Panc1 (cell line): ENCODE data around the gene PNKP. TPM values are rescaled to one million over a fixed set of nuclear protein-coding genes. Genes with fewer than 3 reads are reported as not detected.

ENCODE experiments used
- ATAC-seq: fragments of 200-7000 bp; cut with Tn5 transposase; 2 replicates; pipeline ENCODE4 v1.9.1; 2020; ENCODE audit warnings: mild to moderate bottlenecking, moderate library complexity
- BruUV-seq: library from RNA; stranded (reverse); fragments of 400-500 nt; replicated peaks from 2 replicates; lab custom pipeline; 2021; lab: Mats Ljungman, UMichigan
- CTCF ChIA-PET: fragments of 300-600 bp; sonication (Branson Sonifier 250); formaldehyde crosslinking; loops from one replicate; lab custom pipeline; 2022; ENCODE audit warnings: antibody characterized with exemption; lab: Charles Lee
- POLR2A ChIA-PET: fragments of 300-600 bp; sonication (Branson Sonifier 250); formaldehyde crosslinking; loops from one replicate; lab custom pipeline; 2022; ENCODE audit warnings: antibody characterized with exemption; lab: Charles Lee
- DNase-seq: peaks from one replicate; pipeline ENCODE4 v3.0.0-alpha.2; 2010; ENCODE audit warnings: low read depth, low spot score
- H3K27ac ChIP-seq: 2 replicates; pipeline ENCODE4 v1.5.1; 2011; ENCODE audit warnings: mild to moderate bottlenecking, low read length, inconsistent platforms
- H3K27me3 ChIP-seq: fragments of 200-500 bp; sonication (Bioruptor generic); 2 replicates; pipeline ENCODE4 v1.6.0; 2014; ENCODE audit warnings: low read length, inconsistent platforms; ENCODE audit not compliant: control insufficient read depth, insufficient read depth
- H3K36me3 ChIP-seq: fragments of 200-500 bp; sonication (Bioruptor generic); 2 replicates; pipeline ENCODE4 v1.5.1; 2014; ENCODE audit warnings: inconsistent platforms, mild to moderate bottlenecking, low read length, moderate library complexity; ENCODE audit not compliant: control insufficient read depth, insufficient read depth
- H3K4me1 ChIP-seq: 2 replicates; pipeline ENCODE4 v1.5.1; 2011; ENCODE audit warnings: inconsistent platforms, mild to moderate bottlenecking, low read length, moderate library complexity; ENCODE audit not compliant: control insufficient read depth, insufficient read depth
- H3K4me3 ChIP-seq, 2 experiments: 2 replicates each; pipeline ENCODE4 v1.5.1; 2011 to 2012; ENCODE audit warnings: low read depth in 2 of 2, low read length in 2 of 2, mild to moderate bottlenecking in 2 of 2, inconsistent platforms in 1 of 2, moderate library complexity in 1 of 2
- H3K9me3 ChIP-seq: fragments of 200-500 bp; sonication (Bioruptor generic); 2 replicates; pipeline ENCODE4 v1.5.1; 2014; ENCODE audit warnings: low read depth, mild to moderate bottlenecking, inconsistent platforms, low read length, moderate library complexity; ENCODE audit not compliant: control insufficient read depth, insufficient read depth
- POLR2AphosphoS5 ChIP-seq: IDR thresholded peaks from 2 replicates; pipeline ENCODE4 v1.6.1; 2012; ENCODE audit warnings: mild to moderate bottlenecking, low read depth, low read length, moderate library complexity
- SIN3A ChIP-seq: IDR thresholded peaks from 2 replicates; pipeline ENCODE4 v1.6.1; 2012; ENCODE audit warnings: low read depth, mild to moderate bottlenecking, low read length, moderate library complexity, borderline replicate concordance; ENCODE audit not compliant: insufficient read depth
- TCF7L2 ChIP-seq: IDR thresholded peaks from 2 replicates; pipeline ENCODE4 v1.6.1; 2011; ENCODE audit warnings: mild to moderate bottlenecking, low read depth, low read length, inconsistent platforms
- in situ Hi-C: cut with HindIII; loops from 2 replicates; pipeline ENCODE4 v1.10.0; 2016; ENCODE audit warnings: low sequenced_read_pairs, low pct_unique_long_range_greater_than_20kb
- intact Hi-C: fragments of 100-400 bp; cut with micrococcal nuclease; formaldehyde crosslinking; loops from one replicate; pipeline ENCODE4 v1.10.0; 2022; ENCODE audit not compliant: unreplicated experiment
- total RNA-seq: library from RNA; stranded (reverse); gene quantifications from one replicate; pipeline ENCODE4 v1.2.1, GENCODE V29; 2021; ENCODE audit not compliant: unreplicated experiment
- TF ChIP-seq, protein P1 (sequence below), 2 experiments: IDR thresholded peaks; 2 replicates each; pipeline ENCODE4 v1.6.1; 2011 to 2012; ENCODE audit warnings: low read depth in 2 of 2, control low read depth in 1 of 2, low read length in 1 of 2, mild to moderate bottlenecking in 1 of 2, moderate library complexity in 1 of 2; ENCODE audit not compliant: insufficient read depth in 1 of 2
- TF ChIP-seq, protein P2 (sequence below): fragments of 450-650 bp; IDR thresholded peaks from 2 replicates; pipeline ENCODE4 v1.5.1; 2017; ENCODE audit warnings: mild to moderate bottlenecking

Gene PNKP
- total RNA-seq, 1 experiment from 2014 or later: 76.7 TPM

DNA sequence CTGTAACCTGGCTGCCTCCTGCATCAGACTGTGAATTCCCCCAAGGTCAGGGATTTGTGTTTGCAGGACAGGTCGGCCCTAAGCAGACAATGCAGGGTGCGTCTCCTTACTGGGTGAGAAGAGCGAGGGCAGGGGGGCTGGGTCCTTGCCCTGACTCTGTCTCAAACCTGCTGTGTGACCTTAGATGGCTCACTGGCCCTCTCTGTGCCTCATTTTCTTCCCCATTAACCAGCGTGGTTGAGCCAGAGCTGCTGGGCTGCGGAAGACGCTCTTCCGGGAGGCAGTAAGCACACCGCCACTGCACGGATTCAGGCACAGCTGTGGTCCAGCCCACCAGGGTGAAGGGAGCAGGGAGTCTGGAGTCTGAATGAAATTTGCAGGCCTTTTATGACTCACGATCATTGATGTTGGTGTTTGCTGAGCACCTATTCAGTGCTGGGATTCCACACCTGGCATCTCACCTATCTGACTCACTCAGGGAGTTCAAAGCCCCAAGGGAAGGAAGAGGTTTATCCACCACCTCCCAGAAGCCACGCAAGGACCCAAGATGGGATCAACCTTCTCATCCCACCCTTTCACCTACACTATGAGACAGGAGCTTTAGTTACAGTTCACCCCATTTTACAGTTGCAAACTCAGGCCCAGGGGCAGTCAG is 7.3 kb upstream of the PNKP start:
- in situ Hi-C loops (no loop called here), intact Hi-C loops (no loop called here)
- BruUV-seq: no TSS peak
- ATAC-seq (no peak), DNase-seq (no peak)
- H3K27ac ChIP-seq: peak overlapping the region; percentile 98
- H3K4me1 ChIP-seq: peaks cover 29% of the 10 kb centered on the region
- H3K9me3 ChIP-seq: no peaks in the 10 kb centered on the region
- peaks cover 5% of the 10 kb centered on the region; the same call in 1 of the 2 replicates for H3K36me3 ChIP-seq
- H3K4me3 ChIP-seq: peak overlapping the region; percentile 89 to 93
- CTCF ChIA-PET: no interaction called here
- no peaks in the 10 kb centered on the region for H3K27me3 ChIP-seq
- TF ChIP-seq SIN3A: no peak
- no peak for TF ChIP-seq TCF7L2
- TF ChIP-seq, protein P1, sequence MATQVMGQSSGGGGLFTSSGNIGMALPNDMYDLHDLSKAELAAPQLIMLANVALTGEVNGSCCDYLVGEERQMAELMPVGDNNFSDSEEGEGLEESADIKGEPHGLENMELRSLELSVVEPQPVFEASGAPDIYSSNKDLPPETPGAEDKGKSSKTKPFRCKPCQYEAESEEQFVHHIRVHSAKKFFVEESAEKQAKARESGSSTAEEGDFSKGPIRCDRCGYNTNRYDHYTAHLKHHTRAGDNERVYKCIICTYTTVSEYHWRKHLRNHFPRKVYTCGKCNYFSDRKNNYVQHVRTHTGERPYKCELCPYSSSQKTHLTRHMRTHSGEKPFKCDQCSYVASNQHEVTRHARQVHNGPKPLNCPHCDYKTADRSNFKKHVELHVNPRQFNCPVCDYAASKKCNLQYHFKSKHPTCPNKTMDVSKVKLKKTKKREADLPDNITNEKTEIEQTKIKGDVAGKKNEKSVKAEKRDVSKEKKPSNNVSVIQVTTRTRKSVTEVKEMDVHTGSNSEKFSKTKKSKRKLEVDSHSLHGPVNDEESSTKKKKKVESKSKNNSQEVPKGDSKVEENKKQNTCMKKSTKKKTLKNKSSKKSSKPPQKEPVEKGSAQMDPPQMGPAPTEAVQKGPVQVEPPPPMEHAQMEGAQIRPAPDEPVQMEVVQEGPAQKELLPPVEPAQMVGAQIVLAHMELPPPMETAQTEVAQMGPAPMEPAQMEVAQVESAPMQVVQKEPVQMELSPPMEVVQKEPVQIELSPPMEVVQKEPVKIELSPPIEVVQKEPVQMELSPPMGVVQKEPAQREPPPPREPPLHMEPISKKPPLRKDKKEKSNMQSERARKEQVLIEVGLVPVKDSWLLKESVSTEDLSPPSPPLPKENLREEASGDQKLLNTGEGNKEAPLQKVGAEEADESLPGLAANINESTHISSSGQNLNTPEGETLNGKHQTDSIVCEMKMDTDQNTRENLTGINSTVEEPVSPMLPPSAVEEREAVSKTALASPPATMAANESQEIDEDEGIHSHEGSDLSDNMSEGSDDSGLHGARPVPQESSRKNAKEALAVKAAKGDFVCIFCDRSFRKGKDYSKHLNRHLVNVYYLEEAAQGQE (IDR thresholded peaks at IDR 0.05; ENCODE audit: insufficient read depth in 1 of 2, low read depth in 2 of 2, low read length in 1 of 2): no peak
- no peak for TF ChIP-seq POLR2AphosphoS5
- TF ChIP-seq, protein P2, sequence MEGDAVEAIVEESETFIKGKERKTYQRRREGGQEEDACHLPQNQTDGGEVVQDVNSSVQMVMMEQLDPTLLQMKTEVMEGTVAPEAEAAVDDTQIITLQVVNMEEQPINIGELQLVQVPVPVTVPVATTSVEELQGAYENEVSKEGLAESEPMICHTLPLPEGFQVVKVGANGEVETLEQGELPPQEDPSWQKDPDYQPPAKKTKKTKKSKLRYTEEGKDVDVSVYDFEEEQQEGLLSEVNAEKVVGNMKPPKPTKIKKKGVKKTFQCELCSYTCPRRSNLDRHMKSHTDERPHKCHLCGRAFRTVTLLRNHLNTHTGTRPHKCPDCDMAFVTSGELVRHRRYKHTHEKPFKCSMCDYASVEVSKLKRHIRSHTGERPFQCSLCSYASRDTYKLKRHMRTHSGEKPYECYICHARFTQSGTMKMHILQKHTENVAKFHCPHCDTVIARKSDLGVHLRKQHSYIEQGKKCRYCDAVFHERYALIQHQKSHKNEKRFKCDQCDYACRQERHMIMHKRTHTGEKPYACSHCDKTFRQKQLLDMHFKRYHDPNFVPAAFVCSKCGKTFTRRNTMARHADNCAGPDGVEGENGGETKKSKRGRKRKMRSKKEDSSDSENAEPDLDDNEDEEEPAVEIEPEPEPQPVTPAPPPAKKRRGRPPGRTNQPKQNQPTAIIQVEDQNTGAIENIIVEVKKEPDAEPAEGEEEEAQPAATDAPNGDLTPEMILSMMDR: no peak
- POLR2A ChIA-PET: interaction anchor here (0.6 kb wide), 1 partner anchor 32 kb away, joined by 6 read pairs; no protein-coding TSS in a partner anchor

DNA sequence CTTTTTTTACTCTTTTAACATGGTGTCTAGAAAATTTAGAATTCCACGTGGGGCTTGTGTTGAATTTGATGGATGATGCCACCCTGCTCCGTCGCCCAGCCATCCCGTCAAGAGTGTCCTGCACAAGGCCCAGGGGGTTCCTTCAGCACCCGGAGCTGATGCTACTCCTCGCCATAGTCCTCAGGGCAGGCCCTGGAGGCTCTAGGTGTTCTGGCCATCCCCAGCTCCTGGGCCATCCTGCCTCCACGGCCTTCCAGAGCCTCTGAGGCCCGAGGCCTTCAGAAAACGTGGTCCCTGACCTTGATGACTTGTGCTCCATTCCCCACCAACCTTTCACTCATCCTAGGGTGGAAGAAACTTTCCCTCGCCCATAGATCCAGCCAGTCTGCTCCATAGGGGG is 6.5 kb upstream of the PNKP start:
- intact Hi-C loops (no loop called here), in situ Hi-C loops (no loop called here)
- Histone ChIP-seq H3K4me1 (peaks cover 29% of the 10 kb centered on the region), H3K9me3 (no peaks in the 10 kb centered on the region), H3K4me3 (no peak overlapping the region), H3K27ac (peak overlapping the region; percentile 98), H3K27me3 (no peaks in the 10 kb centered on the region), H3K36me3 (peaks cover 5% of the 10 kb centered on the region; the same call in 1 of the 2 replicates)
- no peak for DNase-seq
- TF ChIP-seq SIN3A: no peak
- TF ChIP-seq POLR2AphosphoS5: no peak
- TF ChIP-seq, protein P2: no peak
- no peak for TF ChIP-seq TCF7L2
- TF ChIP-seq, protein P1 (IDR thresholded peaks at IDR 0.05; ENCODE audit: insufficient read depth in 1 of 2, low read depth in 2 of 2, low read length in 1 of 2): no peak
- POLR2A ChIA-PET: no interaction called here
- ATAC-seq: no peak
- BruUV-seq: no TSS peak
- CTCF ChIA-PET: no interaction called here
